Mucosa of stomach (tissue), 1 donor: ENCODE measurements around the gene TBCCD1.

Source experiments
- H3K27me3 ChIP-seq: one replicate; pipeline ENCODE4 v1.7.0; 2013; ENCODE audit warnings: mild to moderate bottlenecking, low read length; ENCODE audit not compliant: control insufficient read depth, insufficient read depth
- H3K36me3 ChIP-seq: one replicate; pipeline ENCODE4 v1.7.0; 2013; ENCODE audit warnings: low read length; ENCODE audit not compliant: control insufficient read depth, insufficient read depth
- H3K4me1 ChIP-seq: one replicate; pipeline ENCODE4 v1.7.0; 2013; ENCODE audit warnings: mild to moderate bottlenecking, low read length; ENCODE audit not compliant: control insufficient read depth, insufficient read depth
- H3K4me3 ChIP-seq: one replicate; pipeline ENCODE4 v1.7.0; 2013; ENCODE audit warnings: low read length
- H3K9ac ChIP-seq: one replicate; pipeline ENCODE4 v1.7.0; 2013; ENCODE audit warnings: mild to moderate bottlenecking, low read length, moderate library complexity
- H3K9me3 ChIP-seq: one replicate; pipeline ENCODE4 v1.7.0; 2013; ENCODE audit warnings: mild to moderate bottlenecking, low read length, moderate library complexity; ENCODE audit not compliant: control insufficient read depth
- donor health status: Pancreatic carcinoma.

The TBCCD1 gene

DNA sequence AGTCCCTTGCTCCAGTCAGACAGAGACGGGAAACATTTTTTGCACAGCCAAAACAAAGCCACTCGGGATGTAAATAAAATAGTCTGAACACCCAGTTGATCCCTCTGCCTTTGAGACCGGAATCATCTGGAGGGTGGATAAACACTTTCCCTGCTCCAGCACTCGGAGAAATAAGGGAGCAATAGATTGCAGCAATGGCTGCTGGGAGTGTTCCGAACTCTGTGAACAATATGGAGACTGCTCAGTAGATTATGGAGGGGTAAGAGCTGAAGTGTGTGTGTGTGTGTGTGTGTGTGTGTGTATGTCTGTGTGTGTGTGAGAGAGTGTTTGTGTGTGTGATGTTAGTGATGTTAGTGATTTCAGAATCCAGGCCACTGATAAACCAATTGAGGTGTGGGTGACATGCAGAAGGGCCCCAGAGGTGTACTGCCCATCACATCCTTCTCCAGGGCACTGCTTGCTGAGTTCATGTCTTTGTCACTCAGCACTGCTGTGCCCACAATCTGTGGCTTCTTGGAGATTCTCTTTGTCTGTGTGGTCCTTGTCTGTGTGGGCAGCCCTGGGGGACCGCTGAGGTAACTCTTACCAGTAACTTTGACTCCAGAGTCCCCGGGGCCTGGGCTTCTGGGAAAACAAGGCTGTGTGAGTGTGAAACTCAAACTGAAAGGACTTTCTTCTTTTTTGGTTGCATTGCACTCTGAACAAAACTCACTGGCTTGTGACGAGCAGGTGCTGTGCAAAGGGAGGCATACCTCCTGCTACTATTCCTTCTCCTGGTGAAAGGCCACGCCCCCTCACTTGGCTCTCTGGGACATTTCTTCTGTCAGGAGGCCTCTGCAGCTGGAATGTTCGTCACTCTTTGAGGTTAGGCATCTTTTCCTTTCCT is 45.9 kb downstream of the TBCCD1 start:
- no peaks in the 10 kb centered on the region for H3K27me3 ChIP-seq
- H3K36me3 ChIP-seq, result no peaks in the 10 kb centered on the region
- H3K4me3 ChIP-seq, result no peak overlapping the region
- no peaks in the 10 kb centered on the region for H3K9me3 ChIP-seq
- no peaks in the 10 kb centered on the region for H3K4me1 ChIP-seq
- H3K9ac ChIP-seq, result no peak overlapping the region

- peaks cover 4% of the 10 kb centered on the region for H3K27me3 ChIP-seq
- no peak overlapping the region for H3K9ac ChIP-seq
- H3K4me1 ChIP-seq, result no peaks in the 10 kb centered on the region
Observed at GRCh38 chr3:186520431-186520830, 46.7 kb downstream of the TBCCD1 start.

DNA sequence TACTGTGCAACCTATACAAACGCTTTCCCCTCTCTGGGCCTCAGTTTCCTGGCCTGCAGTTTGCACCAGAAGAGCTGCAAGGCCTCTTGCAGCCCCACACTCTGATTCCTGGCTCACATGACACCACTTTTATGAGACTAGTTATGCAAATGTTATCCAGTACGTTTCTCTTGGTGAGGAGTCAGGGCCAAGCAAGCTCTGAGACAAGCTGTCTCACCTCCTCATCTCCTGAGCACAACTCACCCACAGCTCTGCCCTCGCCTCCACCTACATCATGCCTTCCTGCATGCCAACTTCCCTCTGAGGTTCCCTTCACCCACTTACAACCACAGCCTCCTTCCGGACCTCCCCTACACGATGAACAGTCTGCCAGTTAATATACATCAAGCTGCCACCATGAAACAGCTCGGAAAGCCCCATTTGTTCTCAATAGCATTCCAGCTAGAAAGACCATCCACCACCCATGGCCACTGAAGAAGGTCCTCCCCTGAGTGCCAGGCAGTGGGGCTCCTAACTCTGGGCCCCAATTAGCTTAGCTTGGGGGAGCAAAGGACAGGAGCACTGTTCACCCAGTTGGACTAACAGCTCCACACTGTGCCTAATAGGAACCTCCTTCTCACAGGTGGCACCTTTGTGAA is 48.0 kb downstream of the TBCCD1 start:
- Histone ChIP-seq H3K4me3 (no peak overlapping the region), H3K9me3 (no peaks in the 10 kb centered on the region), H3K36me3 (no peaks in the 10 kb centered on the region), H3K27me3 (peaks cover 4% of the 10 kb centered on the region), H3K4me1 (no peaks in the 10 kb centered on the region), H3K9ac (no peak overlapping the region)

More at GRCh38 chr3:186520431-186520830, 46.7 kb downstream of the TBCCD1 start:
- Histone ChIP-seq H3K36me3 (no peaks in the 10 kb centered on the region), H3K4me3 (no peak overlapping the region), H3K9me3 (no peaks in the 10 kb centered on the region)

- H3K27me3 ChIP-seq, result peaks cover 11% of the 10 kb centered on the region
- no peaks in the 10 kb centered on the region for H3K9me3 ChIP-seq
- no peak overlapping the region for H3K9ac ChIP-seq
- no peaks in the 10 kb centered on the region for H3K4me1 ChIP-seq
- H3K36me3 ChIP-seq, result no peaks in the 10 kb centered on the region
- H3K4me3 ChIP-seq, result no peak overlapping the region
Observed at GRCh38 chr3:186517218-186517617, 49.9 kb downstream of the TBCCD1 start.

DNA sequence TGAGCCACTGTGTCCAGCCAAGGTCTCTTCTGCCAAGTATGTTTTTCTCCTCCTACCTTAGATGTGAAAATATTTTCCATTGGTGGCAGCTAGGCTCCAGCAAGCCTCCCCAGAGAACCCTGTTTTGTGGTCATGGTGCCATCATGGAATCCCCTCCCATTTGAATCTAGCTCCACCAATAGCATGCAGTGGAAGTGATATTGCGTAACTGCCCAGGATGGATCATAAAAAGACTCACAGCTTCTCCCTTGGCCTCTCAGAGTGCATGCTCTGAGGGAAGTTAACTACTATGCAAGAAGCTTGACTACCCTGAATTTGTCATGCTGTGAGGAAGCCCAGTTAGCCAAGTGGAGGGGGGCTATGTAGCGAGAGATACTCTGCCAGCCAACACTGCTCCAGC is 50.5 kb downstream of the TBCCD1 start:
- Histone ChIP-seq H3K36me3 (no peaks in the 10 kb centered on the region), H3K4me3 (no peak overlapping the region), H3K9me3 (no peaks in the 10 kb centered on the region), H3K27me3 (peaks cover 11% of the 10 kb centered on the region), H3K4me1 (no peaks in the 10 kb centered on the region), H3K9ac (no peak overlapping the region)

- Histone ChIP-seq H3K9ac (no peak overlapping the region), H3K27me3 (peaks cover 11% of the 10 kb centered on the region), H3K4me1 (no peaks in the 10 kb centered on the region), H3K9me3 (no peaks in the 10 kb centered on the region), H3K36me3 (no peaks in the 10 kb centered on the region), H3K4me3 (no peak overlapping the region)
Observed at GRCh38 chr3:186515125-186515524, 52.0 kb downstream of the TBCCD1 start.

- no peaks in the 10 kb centered on the region for H3K4me1 ChIP-seq
- peaks cover 11% of the 10 kb centered on the region for H3K27me3 ChIP-seq
- H3K36me3 ChIP-seq, result no peaks in the 10 kb centered on the region
Observed at GRCh38 chr3:186514296-186515002, 52.7 kb downstream of the TBCCD1 start.

GRCh38 chr3:186513386-186513785 is 53.8 kb downstream of the TBCCD1 start:
- Histone ChIP-seq H3K4me3 (no peak overlapping the region), H3K9ac (no peak overlapping the region), H3K9me3 (no peaks in the 10 kb centered on the region), H3K4me1 (no peaks in the 10 kb centered on the region), H3K36me3 (no peaks in the 10 kb centered on the region), H3K27me3 (peaks cover 11% of the 10 kb centered on the region)

More at GRCh38 chr3:186514296-186515002, 52.7 kb downstream of the TBCCD1 start:
- Histone ChIP-seq H3K9ac (no peak overlapping the region), H3K9me3 (no peaks in the 10 kb centered on the region), H3K4me3 (no peak overlapping the region)

GRCh38 chr3:186512570-186513302 is 54.4 kb downstream of the TBCCD1 start:
- Histone ChIP-seq H3K9me3 (no peaks in the 10 kb centered on the region), H3K36me3 (no peaks in the 10 kb centered on the region), H3K9ac (no peak overlapping the region), H3K4me1 (no peaks in the 10 kb centered on the region), H3K4me3 (no peak overlapping the region), H3K27me3 (peaks cover 11% of the 10 kb centered on the region)

DNA sequence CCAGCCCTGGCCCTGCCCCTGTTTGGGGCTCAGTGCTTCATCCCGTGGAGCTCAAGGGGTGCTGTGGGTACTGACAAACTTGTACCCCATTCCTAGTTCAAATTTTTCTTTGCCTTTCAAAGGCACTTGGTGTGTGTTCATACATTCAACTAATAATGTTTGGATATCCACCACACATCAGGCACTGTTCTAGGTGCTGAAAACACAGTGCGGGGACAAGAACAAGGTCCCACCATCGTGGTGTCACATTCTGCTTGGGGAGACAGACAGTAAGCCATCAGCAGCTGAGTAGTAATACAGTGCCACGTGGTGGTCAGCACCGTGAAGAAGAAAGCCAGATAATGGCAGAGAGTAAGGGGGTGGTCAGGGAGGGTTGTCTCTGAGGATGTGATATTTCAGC is 55.4 kb downstream of the TBCCD1 start:
- Histone ChIP-seq H3K4me3 (no peak overlapping the region), H3K9ac (no peak overlapping the region), H3K9me3 (no peaks in the 10 kb centered on the region), H3K27me3 (peaks cover 11% of the 10 kb centered on the region), H3K4me1 (no peaks in the 10 kb centered on the region), H3K36me3 (no peaks in the 10 kb centered on the region)

DNA sequence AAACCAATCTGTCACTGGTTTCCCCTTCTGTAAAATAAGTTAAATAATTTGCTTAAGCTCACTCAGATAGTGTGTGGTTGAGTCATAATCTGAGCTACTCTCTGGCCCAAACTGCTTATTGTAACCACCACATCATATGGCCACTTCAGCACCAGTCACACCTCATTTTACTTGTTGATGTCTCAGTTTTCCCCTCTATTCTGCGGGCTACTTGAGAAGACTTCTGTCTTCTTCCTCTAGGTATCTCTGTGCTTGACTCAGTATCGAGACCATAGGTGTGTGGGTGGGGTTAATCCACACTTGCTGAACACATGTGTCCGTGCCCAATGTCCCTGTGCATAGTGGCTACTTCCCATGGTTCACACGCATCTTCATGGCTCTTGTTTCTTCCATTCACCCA is 55.9 kb downstream of the TBCCD1 start:
- peaks cover 11% of the 10 kb centered on the region for H3K27me3 ChIP-seq
- no peak overlapping the region for H3K4me3 ChIP-seq
- H3K9ac ChIP-seq, result no peak overlapping the region
- H3K9me3 ChIP-seq, result no peaks in the 10 kb centered on the region
- H3K4me1 ChIP-seq, result no peaks in the 10 kb centered on the region
- H3K36me3 ChIP-seq, result no peaks in the 10 kb centered on the region
